KBM-7 (cell line): Measurements from ENCODE around the gene SYTL4.
"Not testable (repeated sequence)": the region's sequence is repeated elsewhere in the genome, so short reads cannot be mapped to it uniquely, and the experiment has no call there.

Source experiments
- DNase-seq: peaks from one replicate; pipeline ENCODE4 v3.0.0-alpha.2; 2015
- in situ Hi-C: fragments of 300-500 bp; cut with MboI; formaldehyde crosslinking; loops from 2 replicates; pipeline ENCODE4 v1.14.3; 2020; ENCODE audit warnings: low sequenced_read_pairs, low pct_unique_long_range_greater_than_20kb, mixed read lengths

SYTL4 gene

GRCh38 chrX:100731441-100732281, at the start of gene SYTL4:
Gene SYTL4, minus strand, starts transcription at chrX:100732121. Its CDS starts 30,084 bp downstream, at chrX:100702037.
- DNase-seq, result peak; percentile 51

GRCh38 chrX:100769439-100769838, 37.5 kb upstream of the SYTL4 start:
- in situ Hi-C loops, result loop anchor here (10.0 kb wide), 1 partner anchor 85 kb away; no protein-coding TSS in a partner anchor
- not testable (repeated sequence) for DNase-seq

More at GRCh38 chrX:100731441-100732281, at the start of gene SYTL4:
- in situ Hi-C loops, result no loop called here

- DNase-seq, result peak; percentile 91
- in situ Hi-C loops, result loop anchor here (10.0 kb wide), 1 partner anchor 84 kb away; no protein-coding TSS in a partner anchor
These were observed 36.9 kb upstream of the SYTL4 start for GRCh38 chrX:100768679-100769338.

- in situ Hi-C loops, result no loop called here
- DNase-seq, result no peak
These were observed 19.0 kb upstream of the SYTL4 start for GRCh38 chrX:100750883-100751282.

GRCh38 chrX:100748108-100748507, 16.2 kb upstream of the SYTL4 start:
- in situ Hi-C loops, result no loop called here
- no peak for DNase-seq

- DNase-seq, result no peak
- in situ Hi-C loops, result no loop called here
These were observed 15.8 kb upstream of the SYTL4 start for GRCh38 chrX:100747703-100748102.

- DNase-seq, result no peak
- in situ Hi-C loops, result no loop called here
These were observed 15.2 kb upstream of the SYTL4 start for GRCh38 chrX:100747090-100747489.

- in situ Hi-C loops, result no loop called here
- DNase-seq, result no peak
These were observed 14.1 kb upstream of the SYTL4 start for GRCh38 chrX:100745806-100746537.

GRCh38 chrX:100745205-100745604, 13.3 kb upstream of the SYTL4 start:
- DNase-seq, result no peak
- in situ Hi-C loops, result no loop called here

- in situ Hi-C loops, result no loop called here
- peak; percentile 66 for DNase-seq
These were observed 11.2 kb upstream of the SYTL4 start for GRCh38 chrX:100743009-100743607.

- DNase-seq, in situ Hi-C loops: not testable (repeated sequence)
These were observed 7.9 kb downstream of the SYTL4 start for GRCh38 chrX:100724006-100724405.

GRCh38 chrX:100721328-100721727, 10.6 kb downstream of the SYTL4 start:
- DNase-seq, result no peak
- in situ Hi-C loops, result no loop called here

GRCh38 chrX:100720301-100720700, 11.6 kb downstream of the SYTL4 start:
- in situ Hi-C loops, result no loop called here
- DNase-seq, result no peak

- in situ Hi-C loops, result no loop called here
- no peak for DNase-seq
These were observed 12.8 kb downstream of the SYTL4 start for GRCh38 chrX:100719139-100719538.

- DNase-seq, result no peak
- in situ Hi-C loops, result no loop called here
These were observed 14.6 kb downstream of the SYTL4 start for GRCh38 chrX:100717363-100717762.

GRCh38 chrX:100710816-100711215, 21.1 kb downstream of the SYTL4 start:
- no peak for DNase-seq
- in situ Hi-C loops, result no loop called here

GRCh38 chrX:100704581-100705203, 27.2 kb downstream of the SYTL4 start:
- DNase-seq, result no peak
- in situ Hi-C loops, result no loop called here

GRCh38 chrX:100700809-100701208, 31.1 kb downstream of the SYTL4 start:
- no peak for DNase-seq
- in situ Hi-C loops, result no loop called here

- DNase-seq, result peak; percentile 30
- in situ Hi-C loops, result no loop called here
These were observed 33.4 kb downstream of the SYTL4 start for GRCh38 chrX:100698551-100698950.
